Muscle layer of duodenum (tissue), 2 donors: ENCODE data around the gene UBE3D.

Source experiments
- H3K27ac ChIP-seq: one replicate; pipeline ENCODE4 v1.7.0; 2013; ENCODE audit warnings: mild to moderate bottlenecking, low read length
- H3K27me3 ChIP-seq: one replicate; pipeline ENCODE4 v1.7.0; 2013; ENCODE audit warnings: low read depth, mild to moderate bottlenecking, control low read depth, low read length
- H3K36me3 ChIP-seq, 2 donors: one replicate each; pipeline ENCODE4 v1.7.0; 2013; ENCODE audit warnings: low read length in 2 of 2, control low read depth in 1 of 2, mild to moderate bottlenecking in 1 of 2; ENCODE audit not compliant: insufficient read depth in 2 of 2, control insufficient read depth in 1 of 2
- H3K4me1 ChIP-seq, 2 donors: one replicate each; pipeline ENCODE4 v1.7.0; 2013; ENCODE audit warnings: low read length in 2 of 2, mild to moderate bottlenecking in 2 of 2, control low read depth in 1 of 2, moderate library complexity in 1 of 2; ENCODE audit not compliant: insufficient read depth in 2 of 2, control insufficient read depth in 1 of 2
- H3K4me3 ChIP-seq, 2 donors: one replicate each; pipeline ENCODE4 v1.7.0; 2013; ENCODE audit warnings: low read length in 2 of 2, low read depth in 1 of 2, mild to moderate bottlenecking in 1 of 2
- H3K9me3 ChIP-seq, 2 donors: one replicate each; pipeline ENCODE4 v1.7.0; 2013; ENCODE audit warnings: low read length in 2 of 2, control low read depth in 1 of 2, mild to moderate bottlenecking in 1 of 2; ENCODE audit not compliant: control insufficient read depth in 1 of 2
- donor health status: healthy.

The UBE3D gene

GRCh38 chr6:83073615-83074014, 8.0 kb upstream of the UBE3D start:
- H3K36me3 ChIP-seq = no peaks in the 10 kb centered on the region
- H3K9me3 ChIP-seq = no peaks in the 10 kb centered on the region
- H3K27ac ChIP-seq = no peak overlapping the region
- H3K4me1 ChIP-seq = peaks cover 5 to 10% of the 10 kb centered on the region in 2 donors
- H3K4me3 ChIP-seq = no peak overlapping the region
- no peaks in the 10 kb centered on the region for H3K27me3 ChIP-seq

GRCh38 chr6:83072726-83073125, 7.1 kb upstream of the UBE3D start:
- Histone ChIP-seq H3K4me3 (no peak overlapping the region), H3K4me1 (peaks cover 5 to 15% of the 10 kb centered on the region in 2 donors), H3K36me3 (no peaks in the 10 kb centered on the region), H3K9me3 (no peaks in the 10 kb centered on the region), H3K27ac (no peak overlapping the region), H3K27me3 (no peaks in the 10 kb centered on the region)

GRCh38 chr6:83071707-83072106, 6.1 kb upstream of the UBE3D start:
- no peak overlapping the region for H3K27ac ChIP-seq
- H3K4me3 ChIP-seq = no peak overlapping the region
- H3K9me3 ChIP-seq = no peaks in the 10 kb centered on the region
- no peaks in the 10 kb centered on the region for H3K27me3 ChIP-seq
- peaks cover 5 to 17% of the 10 kb centered on the region in 2 donors for H3K4me1 ChIP-seq
- H3K36me3 ChIP-seq = no peaks in the 10 kb centered on the region

- Histone ChIP-seq H3K9me3 (no peaks in the 10 kb centered on the region), H3K4me3 (no peak overlapping the region), H3K4me1 (peaks cover 5 to 17% of the 10 kb centered on the region in 2 donors), H3K27ac (no peak overlapping the region), H3K27me3 (no peaks in the 10 kb centered on the region), H3K36me3 (no peaks in the 10 kb centered on the region)
Measured at GRCh38 chr6:83071023-83071422, 5.4 kb upstream of the UBE3D start.

- H3K4me1 ChIP-seq = peaks cover 5 to 25% of the 10 kb centered on the region in 2 donors
- no peaks in the 10 kb centered on the region for H3K9me3 ChIP-seq
- peak overlapping the region; percentile 25 for H3K27ac ChIP-seq
- H3K27me3 ChIP-seq = no peaks in the 10 kb centered on the region
- H3K4me3 ChIP-seq = no peak overlapping the region
- no peaks in the 10 kb centered on the region for H3K36me3 ChIP-seq
Measured at GRCh38 chr6:83069633-83070032, 4.0 kb upstream of the UBE3D start.

GRCh38 chr6:83068616-83069015, 3.0 kb upstream of the UBE3D start:
- H3K4me1 ChIP-seq = peaks cover 5 to 28% of the 10 kb centered on the region in 2 donors
- H3K27me3 ChIP-seq = no peaks in the 10 kb centered on the region
- H3K36me3 ChIP-seq = no peaks in the 10 kb centered on the region
- peak overlapping the region; percentile 78 to 99 for H3K4me3 ChIP-seq
- H3K27ac ChIP-seq = peak overlapping the region; percentile 34
- H3K9me3 ChIP-seq = no peaks in the 10 kb centered on the region

GRCh38 chr6:83067448-83068439, 2.1 kb upstream of the UBE3D start, which contains the start of gene DOP1A:
Gene DOP1A (plus strand): TSS chr6:83067671. CDS start chr6:83096978, 29,307 bp downstream.
- Histone ChIP-seq H3K27me3 (no peaks in the 10 kb centered on the region), H3K4me3 (peak within 1 kb of the TSS; percentile 78 to 99), H3K27ac (peak within 1 kb of the TSS; percentile 52), H3K9me3 (no peaks in the 10 kb centered on the region), H3K4me1 (peaks cover 5 to 28% of the 10 kb centered on the region in 2 donors), H3K36me3 (no peaks in the 10 kb centered on the region)

GRCh38 chr6:83062225-83062624, 3.4 kb downstream of the UBE3D start:
- H3K4me1 ChIP-seq = peaks cover 0 to 13% of the 10 kb centered on the region in 2 donors
- H3K27me3 ChIP-seq = no peaks in the 10 kb centered on the region
- no peak overlapping the region for H3K4me3 ChIP-seq
- H3K9me3 ChIP-seq = no peaks in the 10 kb centered on the region
- H3K36me3 ChIP-seq = no peaks in the 10 kb centered on the region
- H3K27ac ChIP-seq = no peak overlapping the region

GRCh38 chr6:83061190-83061589, 4.5 kb downstream of the UBE3D start:
- Histone ChIP-seq H3K4me3 (no peak overlapping the region), H3K9me3 (no peaks in the 10 kb centered on the region), H3K36me3 (peaks cover 0 to 4% of the 10 kb centered on the region in 2 donors), H3K27me3 (no peaks in the 10 kb centered on the region), H3K4me1 (peaks cover 0 to 11% of the 10 kb centered on the region in 2 donors), H3K27ac (no peak overlapping the region)

GRCh38 chr6:83057705-83058321, 7.8 kb downstream of the UBE3D start:
- Histone ChIP-seq H3K36me3 (peaks cover 4% of the 10 kb centered on the region in 2 donors), H3K9me3 (no peaks in the 10 kb centered on the region), H3K27me3 (no peaks in the 10 kb centered on the region), H3K4me3 (no peak overlapping the region), H3K27ac (no peak overlapping the region), H3K4me1 (no peaks in the 10 kb centered on the region)

- no peaks in the 10 kb centered on the region for H3K27me3 ChIP-seq
- no peaks in the 10 kb centered on the region for H3K9me3 ChIP-seq
- no peak overlapping the region for H3K27ac ChIP-seq
- H3K4me3 ChIP-seq = no peak overlapping the region
- peaks cover 8 to 12% of the 10 kb centered on the region in 2 donors for H3K36me3 ChIP-seq
- H3K4me1 ChIP-seq = no peaks in the 10 kb centered on the region
Measured at GRCh38 chr6:83055366-83055964, 10.2 kb downstream of the UBE3D start.
